ENCODE results near the gene NMU.
A peak's percentile ranks its signal among the peaks of the same experiment; 100 is the strongest.
"Not testable (repeated sequence)": the region's sequence is repeated elsewhere in the genome, so short reads cannot be mapped to it uniquely, and the experiment has no call there.

The NMU gene, protein sequence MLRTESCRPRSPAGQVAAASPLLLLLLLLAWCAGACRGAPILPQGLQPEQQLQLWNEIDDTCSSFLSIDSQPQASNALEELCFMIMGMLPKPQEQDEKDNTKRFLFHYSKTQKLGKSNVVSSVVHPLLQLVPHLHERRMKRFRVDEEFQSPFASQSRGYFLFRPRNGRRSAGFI

DNA sequence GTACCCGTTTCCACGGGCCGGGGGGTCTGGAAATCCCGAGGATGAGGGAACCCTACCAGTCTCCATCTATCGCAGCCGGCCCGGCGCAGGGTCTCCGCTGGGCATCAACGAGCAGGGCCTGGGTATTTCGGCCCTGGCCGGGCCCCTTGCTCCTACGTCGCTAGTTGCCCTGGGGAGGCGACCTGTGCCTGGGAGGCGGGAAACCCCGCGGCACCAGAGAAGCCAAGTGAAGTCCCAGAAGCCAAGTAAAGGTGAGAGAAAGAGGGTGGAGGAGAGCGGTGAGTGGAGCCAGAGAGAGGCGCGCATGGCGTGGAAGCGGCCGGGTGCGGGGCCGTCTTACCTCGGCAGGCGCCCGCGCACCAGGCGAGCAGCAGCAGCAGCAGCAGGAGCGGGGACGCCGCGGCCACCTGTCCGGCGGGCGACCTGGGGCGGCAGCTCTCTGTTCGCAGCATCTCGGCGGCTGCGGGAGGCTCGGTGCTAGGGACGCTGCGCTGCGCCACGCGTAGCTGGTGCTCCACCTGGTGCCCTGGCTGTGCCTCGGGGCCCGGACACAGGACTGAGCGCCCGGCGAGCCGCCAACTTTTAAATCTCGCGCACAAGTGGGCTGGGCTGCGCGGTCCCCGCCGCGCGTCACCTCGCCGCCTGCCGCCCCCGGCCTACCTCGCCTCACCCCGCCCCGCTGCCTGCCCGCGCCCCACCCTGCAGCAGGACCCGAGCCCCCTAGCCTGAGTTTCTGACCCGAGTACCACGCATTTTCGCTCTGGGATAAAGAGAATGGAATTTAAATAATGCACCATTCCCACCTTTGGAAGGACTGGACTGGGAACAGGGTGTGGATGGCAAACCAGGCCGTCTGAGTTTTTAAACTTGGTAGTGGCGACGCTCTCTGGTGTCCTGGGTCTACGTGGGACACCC is at the start of gene NMU:
NMU (minus strand) TSS at position 558 of the 915 bp plus-strand sequence; CDS start at position 452, 106 bp downstream.
- Histone ChIP-seq H3K36me3 (ENCODE audit: control insufficient read depth, low read length) (no peaks in the 10 kb centered on the region), H3K4me1 (ENCODE audit: control insufficient read depth, low read length) (0 out of 2 replicates have a peak, but pooled peaks cover 4% of the 10 kb centered on the region), H3K4me3 (ENCODE audit: low read length) (0 out of 2 replicates have a peak within 1 kb of the TSS, but pooled peaks have one; percentile 6), H3K4me2 (ENCODE audit: low read length) (peak within 1 kb of the TSS; percentile 6; the same call in 1 of the 2 replicates), H3K9me3 (ENCODE audit: control insufficient read depth, insufficient read depth, low read length) (no peaks in the 10 kb centered on the region), H4K20me1 (ENCODE audit: control insufficient read depth, insufficient read depth, low read depth, low read length) (no peaks in the 10 kb centered on the region), H3K79me2 (ENCODE audit: control insufficient read depth, low read length) (no peaks in the 10 kb centered on the region), H3K27ac (ENCODE audit: low read depth, low read length) (no peak within 1 kb of the TSS), H3K27me3 (ENCODE audit: control insufficient read depth, low read length) (peaks cover 32% of the 10 kb centered on the region), H3F3A (ENCODE audit: control insufficient read depth, insufficient read depth) (no peaks in the 10 kb centered on the region), H3K9me2 (replicated peaks; ENCODE audit: control insufficient read depth, low read length) (no peaks in the 10 kb centered on the region)
- TF ChIP-seq, protein P1, sequence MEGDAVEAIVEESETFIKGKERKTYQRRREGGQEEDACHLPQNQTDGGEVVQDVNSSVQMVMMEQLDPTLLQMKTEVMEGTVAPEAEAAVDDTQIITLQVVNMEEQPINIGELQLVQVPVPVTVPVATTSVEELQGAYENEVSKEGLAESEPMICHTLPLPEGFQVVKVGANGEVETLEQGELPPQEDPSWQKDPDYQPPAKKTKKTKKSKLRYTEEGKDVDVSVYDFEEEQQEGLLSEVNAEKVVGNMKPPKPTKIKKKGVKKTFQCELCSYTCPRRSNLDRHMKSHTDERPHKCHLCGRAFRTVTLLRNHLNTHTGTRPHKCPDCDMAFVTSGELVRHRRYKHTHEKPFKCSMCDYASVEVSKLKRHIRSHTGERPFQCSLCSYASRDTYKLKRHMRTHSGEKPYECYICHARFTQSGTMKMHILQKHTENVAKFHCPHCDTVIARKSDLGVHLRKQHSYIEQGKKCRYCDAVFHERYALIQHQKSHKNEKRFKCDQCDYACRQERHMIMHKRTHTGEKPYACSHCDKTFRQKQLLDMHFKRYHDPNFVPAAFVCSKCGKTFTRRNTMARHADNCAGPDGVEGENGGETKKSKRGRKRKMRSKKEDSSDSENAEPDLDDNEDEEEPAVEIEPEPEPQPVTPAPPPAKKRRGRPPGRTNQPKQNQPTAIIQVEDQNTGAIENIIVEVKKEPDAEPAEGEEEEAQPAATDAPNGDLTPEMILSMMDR (IDR thresholded peaks at IDR 0.05; ENCODE audit: low read depth, low read length, poor library complexity, severe bottlenecking): no peak
- 0 out of 2 replicates have a peak, but pooled peaks have one; percentile 7 for TF ChIP-seq EZH2phosphoT487 (IDR thresholded peaks at IDR 0.05; ENCODE audit: borderline replicate concordance, low read length)

DNA sequence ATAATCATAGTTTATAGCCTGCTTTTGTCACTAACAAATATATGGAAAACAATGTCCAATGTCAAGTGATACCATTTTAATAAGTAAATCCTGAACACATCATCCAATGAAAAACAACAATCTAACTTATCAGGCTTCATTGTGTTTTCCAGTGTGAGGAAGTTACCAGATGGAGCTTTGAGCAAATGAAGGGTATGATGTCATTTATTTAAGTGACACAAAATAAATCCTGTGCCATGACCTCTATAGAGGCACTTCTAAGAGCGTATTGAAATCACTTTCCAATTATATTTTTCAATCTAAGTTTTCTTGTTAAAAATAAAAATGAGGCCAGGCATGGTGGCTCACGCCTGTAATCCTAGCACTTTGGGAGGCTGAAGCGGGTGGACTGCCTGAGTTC is 48.2 kb upstream of the NMU start:
- TF ChIP-seq EZH2phosphoT487 (IDR thresholded peaks at IDR 0.05; ENCODE audit: borderline replicate concordance, low read length): no peak
- TF ChIP-seq, protein P1 (IDR thresholded peaks at IDR 0.05; ENCODE audit: low read depth, low read length, poor library complexity, severe bottlenecking): no peak
- Histone ChIP-seq H3K27ac (ENCODE audit: low read depth, low read length) (no peak overlapping the region), H3K36me3 (ENCODE audit: control insufficient read depth, low read length) (no peaks in the 10 kb centered on the region), H3K79me2 (ENCODE audit: control insufficient read depth, low read length) (no peaks in the 10 kb centered on the region), H3K27me3 (ENCODE audit: control insufficient read depth, low read length) (no peaks in the 10 kb centered on the region), H3K4me2 (ENCODE audit: low read length) (no peak overlapping the region), H3F3A (ENCODE audit: control insufficient read depth, insufficient read depth) (no peaks in the 10 kb centered on the region), H3K4me1 (ENCODE audit: control insufficient read depth, low read length) (no peaks in the 10 kb centered on the region), H3K9me3 (ENCODE audit: control insufficient read depth, insufficient read depth, low read length) (no peaks in the 10 kb centered on the region), H4K20me1 (ENCODE audit: control insufficient read depth, insufficient read depth, low read depth, low read length) (no peaks in the 10 kb centered on the region), H3K9me2 (replicated peaks; ENCODE audit: control insufficient read depth, low read length) (no peaks in the 10 kb centered on the region), H3K4me3 (ENCODE audit: low read length) (no peak overlapping the region)

DNA sequence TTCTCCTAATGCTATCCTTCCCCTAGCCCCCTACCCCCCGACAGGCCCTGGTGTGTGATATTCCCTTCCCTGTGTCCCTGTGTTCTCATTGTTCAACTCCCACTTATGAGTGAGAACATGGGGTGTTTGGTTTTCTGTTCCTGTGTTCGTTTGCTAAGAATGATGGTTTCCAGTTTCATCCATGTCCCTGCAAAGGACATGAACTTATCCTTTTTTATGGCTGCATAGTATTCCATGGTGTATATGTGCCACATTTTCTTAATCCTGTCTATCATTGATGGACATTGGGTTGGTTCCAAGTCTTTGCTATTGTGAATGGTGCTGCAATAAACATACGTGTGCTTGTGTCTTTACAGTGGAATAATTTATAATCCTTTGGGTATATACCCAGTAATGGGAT is 46.7 kb upstream of the NMU start:
- H3K9me3 ChIP-seq (ENCODE audit: control insufficient read depth, insufficient read depth, low read length); H3K9me2 ChIP-seq (replicated peaks; ENCODE audit: control insufficient read depth, low read length); H3K4me2 ChIP-seq (ENCODE audit: low read length); H3F3A ChIP-seq (ENCODE audit: control insufficient read depth, insufficient read depth); H3K36me3 ChIP-seq (ENCODE audit: control insufficient read depth, low read length); H3K4me1 ChIP-seq (ENCODE audit: control insufficient read depth, low read length); H3K27ac ChIP-seq (ENCODE audit: low read depth, low read length); H3K27me3 ChIP-seq (ENCODE audit: control insufficient read depth, low read length); H3K4me3 ChIP-seq (ENCODE audit: low read length); H3K79me2 ChIP-seq (ENCODE audit: control insufficient read depth, low read length); H4K20me1 ChIP-seq (ENCODE audit: control insufficient read depth, insufficient read depth, low read depth, low read length): not testable (repeated sequence)

DNA sequence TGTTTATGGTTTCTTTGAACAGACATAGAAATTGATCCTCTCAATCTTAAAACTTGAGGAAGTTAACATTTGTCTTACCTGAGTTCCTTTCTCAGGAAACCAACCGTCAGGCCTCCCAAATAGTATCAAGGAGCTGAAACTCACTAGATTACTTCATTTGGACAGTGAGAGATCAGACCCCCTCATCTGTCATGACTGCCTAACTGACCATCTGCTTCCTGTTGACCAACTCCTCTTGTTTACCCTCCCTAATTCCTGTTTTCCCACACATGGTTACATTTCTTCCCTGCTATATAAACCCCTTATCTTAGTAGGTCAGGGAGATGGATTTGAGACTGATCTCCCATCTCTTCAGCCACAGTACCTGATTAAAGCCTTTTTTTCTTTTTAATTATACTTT is 46.2 kb upstream of the NMU start:
- H3K4me1 ChIP-seq (ENCODE audit: control insufficient read depth, low read length): no peaks in the 10 kb centered on the region
- no peak overlapping the region for H3K4me2 ChIP-seq (ENCODE audit: low read length)
- no peaks in the 10 kb centered on the region for H3K36me3 ChIP-seq (ENCODE audit: control insufficient read depth, low read length)
- no peaks in the 10 kb centered on the region for H4K20me1 ChIP-seq (ENCODE audit: control insufficient read depth, insufficient read depth, low read depth, low read length)
- no peak overlapping the region for H3K4me3 ChIP-seq (ENCODE audit: low read length)
- H3K27me3 ChIP-seq (ENCODE audit: control insufficient read depth, low read length): no peaks in the 10 kb centered on the region
- no peak for TF ChIP-seq EZH2phosphoT487 (IDR thresholded peaks at IDR 0.05; ENCODE audit: borderline replicate concordance, low read length)
- TF ChIP-seq, protein P1 (IDR thresholded peaks at IDR 0.05; ENCODE audit: low read depth, low read length, poor library complexity, severe bottlenecking): no peak
- H3K9me3 ChIP-seq (ENCODE audit: control insufficient read depth, insufficient read depth, low read length): no peaks in the 10 kb centered on the region
- H3F3A ChIP-seq (ENCODE audit: control insufficient read depth, insufficient read depth): no peaks in the 10 kb centered on the region
- H3K79me2 ChIP-seq (ENCODE audit: control insufficient read depth, low read length): no peaks in the 10 kb centered on the region
- no peak overlapping the region for H3K27ac ChIP-seq (ENCODE audit: low read depth, low read length)
- H3K9me2 ChIP-seq (replicated peaks; ENCODE audit: control insufficient read depth, low read length): no peaks in the 10 kb centered on the region

Data from DOHH2 (cell line).